ENCODE results near the gene MAGEA9B.
"Not testable (repeated sequence)": the region's sequence is repeated elsewhere in the genome, so short reads cannot be mapped to it uniquely, and the experiment has no call there.

Gene MAGEA9B

DNA sequence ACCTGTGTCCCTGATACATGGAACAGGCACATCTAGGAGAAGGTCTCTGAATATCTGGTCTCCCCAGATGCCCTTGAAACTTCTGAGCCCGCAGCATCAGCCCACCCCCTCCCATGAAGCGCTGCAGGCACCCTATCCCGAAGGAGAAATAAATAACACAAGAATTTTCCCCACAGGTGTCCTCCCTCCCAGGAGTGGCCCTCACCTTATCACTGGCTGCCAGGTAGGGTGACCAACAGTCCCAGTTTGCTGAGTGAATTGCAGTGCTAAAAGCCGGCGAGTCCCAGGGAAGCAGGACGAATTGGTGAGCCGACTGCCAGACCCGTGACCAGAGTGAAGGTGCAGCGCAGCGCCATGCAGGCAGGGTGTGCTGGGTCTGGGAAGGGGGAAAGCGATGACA, 53.3 kb downstream of the MAGEA9B start:
- DNase-seq = not testable (repeated sequence)

GRCh38 chrX:149532868-149533267, 54.4 kb downstream of the MAGEA9B start:
- not testable (repeated sequence) for DNase-seq

Data from activated gamma-delta T cell (primary cell).